AG04449 (cell line): Measurements from ENCODE around the gene ANKMY1.
A peak's percentile ranks its signal among the peaks of the same experiment; 100 is the strongest.

Experiments
- CTCF ChIA-PET: fragments of 350-600 bp; formaldehyde crosslinking; extraction: SDS; loops from one replicate; lab custom pipeline; 2021; ENCODE audit warnings: antibody characterized with exemption; lab: Yijun Ruan, JAX
- POLR2A ChIA-PET: fragments of 400-600, 350-600 bp; formaldehyde crosslinking; extraction: SDS; loops from one replicate; lab custom pipeline; 2020; ENCODE audit warnings: antibody characterized with exemption, inconsistent platforms; lab: Yijun Ruan, JAX
- DNase-seq: peaks from one replicate; pipeline ENCODE4 v3.0.0-alpha.2; 2010; ENCODE audit warnings: low read depth, low spot score
- H3K4me3 ChIP-seq: 2 replicates; pipeline ENCODE4 v1.5.1; 2011; ENCODE audit warnings: low read depth, mild to moderate bottlenecking, control low read depth, low read length
- TF ChIP-seq, protein P1 (sequence below): IDR thresholded peaks from one replicate; pipeline ENCODE4 v1.5.1; 2011; ENCODE audit warnings: mild to moderate bottlenecking, moderate library complexity, low read length, control low read depth, inconsistent platforms; ENCODE audit not compliant: insufficient read depth; ENCODE audit errors: missing control alignments

The ANKMY1 gene

DNA sequence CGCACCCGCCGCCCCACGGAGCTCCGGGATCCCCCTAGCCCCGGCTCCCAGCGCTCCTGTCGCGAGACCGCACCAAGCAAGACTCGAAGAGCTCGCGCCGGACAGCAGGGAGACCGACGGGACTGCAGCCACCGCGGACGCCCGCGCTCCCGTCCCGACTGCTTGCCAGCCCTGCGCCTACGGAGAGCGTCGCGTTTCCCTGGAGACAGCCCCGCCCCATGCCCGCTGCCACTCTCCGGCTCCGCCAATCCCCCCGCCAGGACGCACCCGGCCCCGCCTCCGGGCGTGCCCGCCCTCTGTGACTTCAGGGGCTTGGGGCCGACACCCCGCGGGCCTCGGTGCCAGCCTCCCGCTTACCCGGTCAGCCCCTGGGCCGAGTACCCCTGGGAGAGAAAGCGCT lies at the start of gene ANKMY1:
Gene ANKMY1, minus strand, starts transcription at position 181 of the 400 bp plus-strand sequence. CDS start 653 bp downstream, outside the sequence.
- no peak for DNase-seq

DNA sequence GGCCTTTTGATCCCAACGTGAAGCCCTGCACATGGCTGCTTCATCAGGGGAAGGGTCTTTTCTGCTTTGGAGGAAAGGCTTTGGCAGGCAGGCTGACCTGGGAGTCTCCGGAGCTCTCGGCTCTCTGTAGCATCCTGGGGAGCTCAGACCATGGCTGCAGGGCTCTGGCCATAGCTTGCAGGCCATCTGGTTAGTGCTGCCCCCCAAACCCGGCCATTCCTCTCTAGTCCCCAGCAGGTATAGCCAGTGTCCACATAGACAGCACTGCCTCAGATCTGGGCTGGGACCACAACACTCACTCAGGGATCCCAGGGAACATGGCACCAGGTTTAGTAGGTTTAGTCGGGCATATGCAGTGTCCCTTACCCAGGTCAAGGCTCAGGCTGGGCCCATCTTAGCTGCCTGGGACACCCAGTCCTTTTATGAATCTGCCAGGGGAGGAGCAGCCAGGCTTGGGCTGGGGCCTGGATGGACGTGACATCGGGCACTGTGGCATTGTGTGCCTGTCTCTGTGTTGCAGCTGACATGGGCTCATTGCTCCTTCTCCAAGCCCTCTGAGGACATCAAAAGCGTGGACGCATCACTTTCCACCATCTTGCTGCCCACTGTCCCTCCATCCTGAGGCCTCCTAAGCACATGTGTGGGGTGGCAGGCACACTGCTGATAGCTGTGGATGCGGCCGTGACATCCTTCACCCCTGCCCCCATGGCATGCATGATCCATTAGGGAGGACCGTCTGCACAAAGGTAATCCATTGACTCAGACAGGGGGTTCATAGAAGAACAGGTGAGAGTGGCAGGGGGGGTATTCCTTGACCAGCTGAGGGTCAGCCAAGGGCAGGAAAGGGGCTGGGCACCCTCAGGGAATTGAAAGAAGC lies 48.3 kb upstream of the ANKMY1 start:
- POLR2A ChIA-PET = no interaction called here
- CTCF ChIA-PET = interaction anchor here (1.0 kb wide), 1 partner anchor 17 kb away, joined by 3 read pairs; no protein-coding TSS in a partner anchor

More for the DNA sequence above, at the start of gene ANKMY1:
- peak within 1 kb of the TSS; percentile 57 for H3K4me3 ChIP-seq
- TF ChIP-seq, protein P1, sequence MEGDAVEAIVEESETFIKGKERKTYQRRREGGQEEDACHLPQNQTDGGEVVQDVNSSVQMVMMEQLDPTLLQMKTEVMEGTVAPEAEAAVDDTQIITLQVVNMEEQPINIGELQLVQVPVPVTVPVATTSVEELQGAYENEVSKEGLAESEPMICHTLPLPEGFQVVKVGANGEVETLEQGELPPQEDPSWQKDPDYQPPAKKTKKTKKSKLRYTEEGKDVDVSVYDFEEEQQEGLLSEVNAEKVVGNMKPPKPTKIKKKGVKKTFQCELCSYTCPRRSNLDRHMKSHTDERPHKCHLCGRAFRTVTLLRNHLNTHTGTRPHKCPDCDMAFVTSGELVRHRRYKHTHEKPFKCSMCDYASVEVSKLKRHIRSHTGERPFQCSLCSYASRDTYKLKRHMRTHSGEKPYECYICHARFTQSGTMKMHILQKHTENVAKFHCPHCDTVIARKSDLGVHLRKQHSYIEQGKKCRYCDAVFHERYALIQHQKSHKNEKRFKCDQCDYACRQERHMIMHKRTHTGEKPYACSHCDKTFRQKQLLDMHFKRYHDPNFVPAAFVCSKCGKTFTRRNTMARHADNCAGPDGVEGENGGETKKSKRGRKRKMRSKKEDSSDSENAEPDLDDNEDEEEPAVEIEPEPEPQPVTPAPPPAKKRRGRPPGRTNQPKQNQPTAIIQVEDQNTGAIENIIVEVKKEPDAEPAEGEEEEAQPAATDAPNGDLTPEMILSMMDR = no peak
- POLR2A ChIA-PET = interaction anchor here (0.8 kb wide), 1 partner anchor 28 kb away, joined by 3 read pairs; the partner anchor contains the start of gene CAPN10
- CTCF ChIA-PET = interaction anchor here (5.6 kb wide), 1 partner anchor 9 kb away, joined by 27 read pairs; no protein-coding TSS in a partner anchor

GRCh38 chr2:240604939-240605716 lies 47.3 kb upstream of the ANKMY1 start:
- ChIA-PET CTCF (interaction anchor here (1.0 to 2.1 kb wide), 2 partner anchors 16 to 18 kb away, joined by 3 to 5 read pairs; partner anchors contain the start of gene CAPN10), POLR2A (no interaction called here)
- no peak for DNase-seq
- H3K4me3 ChIP-seq = no peak overlapping the region
- TF ChIP-seq, protein P1 = no peak

More for the DNA sequence above, 48.3 kb upstream of the ANKMY1 start:
- no peak overlapping the region for H3K4me3 ChIP-seq
- TF ChIP-seq, protein P1 = no peak
- no peak for DNase-seq

- no peak for DNase-seq
- no peak overlapping the region for H3K4me3 ChIP-seq
- CTCF ChIA-PET = interaction anchor here (2.1 kb wide), 1 partner anchor 17 kb away, joined by 5 read pairs; the partner anchor contains the start of gene CAPN10
- TF ChIP-seq, protein P1 = peak; percentile 35
- POLR2A ChIA-PET = no interaction called here
Measured at GRCh38 chr2:240604291-240604938, 46.6 kb upstream of the ANKMY1 start.

GRCh38 chr2:240603846-240604245 lies 46.1 kb upstream of the ANKMY1 start:
- TF ChIP-seq, protein P1 = no peak
- DNase-seq = no peak
- CTCF ChIA-PET = interaction anchor here (2.1 kb wide), 1 partner anchor 17 kb away, joined by 5 read pairs; the partner anchor contains the start of gene CAPN10
- POLR2A ChIA-PET = no interaction called here
- no peak overlapping the region for H3K4me3 ChIP-seq
